Colonic mucosa (tissue), 4 donors: ENCODE results near the gene TGFB1I1. TPM values are rescaled to one million over a fixed set of nuclear protein-coding genes. Genes with fewer than 3 reads are reported as not detected.

Source experiments
- DNase-seq: peaks from one replicate; pipeline ENCODE4 v3.0.0-alpha.2; 2020
- H3K27ac ChIP-seq: fragments of 200-600 bp; one replicate; pipeline ENCODE4 v1.8.0; 2021
- H3K27me3 ChIP-seq: fragments of 200-600 bp; one replicate; pipeline ENCODE4 v1.8.0; 2021
- H3K36me3 ChIP-seq: fragments of 200-600 bp; one replicate; pipeline ENCODE4 v1.8.0; 2021
- H3K4me1 ChIP-seq: fragments of 200-600 bp; one replicate; pipeline ENCODE4 v1.8.0; 2021; ENCODE audit warnings: mild to moderate bottlenecking
- H3K4me3 ChIP-seq: fragments of 200-600 bp; one replicate; pipeline ENCODE4 v1.8.0; 2021
- H3K9ac ChIP-seq, 2 donors: one replicate each; pipeline ENCODE4 v1.7.0; 2013; ENCODE audit warnings: control low read depth in 2 of 2, low read depth in 2 of 2, low read length in 2 of 2
- H3K9me3 ChIP-seq: fragments of 200-600 bp; one replicate; pipeline ENCODE4 v1.8.0; 2021
- intact Hi-C: fragments of 100-400 bp; cut with DNase I; formaldehyde crosslinking; loops from one replicate; pipeline ENCODE4 v1.14.1; 2022
- total RNA-seq, 2 donors: library from RNA; stranded (reverse); fragmentation: NEBNext Ultra II Directional in 1 of 2; extraction: Animal tissue kit (Norgen Biotek cat#: 25700) in 1 of 2; gene quantifications; one replicate each; pipeline ENCODE4 v1.2.1, GENCODE V29; 2021
- TF ChIP-seq, protein P1 (sequence below): fragments of 200-600 bp; IDR thresholded peaks from one replicate; pipeline ENCODE4 v1.8.0; 2022; ENCODE audit warnings: antibody characterized with exemption, mild to moderate bottlenecking
- donor health status: healthy.
- donor health status: DM: no; HTN: no; CAD: no.
- donor health status: DM: no; HTN: no; CAD: no.

Gene TGFB1I1
- total RNA-seq, 2 donors from 2014 or later = 10.9 to 34.2 TPM

DNA sequence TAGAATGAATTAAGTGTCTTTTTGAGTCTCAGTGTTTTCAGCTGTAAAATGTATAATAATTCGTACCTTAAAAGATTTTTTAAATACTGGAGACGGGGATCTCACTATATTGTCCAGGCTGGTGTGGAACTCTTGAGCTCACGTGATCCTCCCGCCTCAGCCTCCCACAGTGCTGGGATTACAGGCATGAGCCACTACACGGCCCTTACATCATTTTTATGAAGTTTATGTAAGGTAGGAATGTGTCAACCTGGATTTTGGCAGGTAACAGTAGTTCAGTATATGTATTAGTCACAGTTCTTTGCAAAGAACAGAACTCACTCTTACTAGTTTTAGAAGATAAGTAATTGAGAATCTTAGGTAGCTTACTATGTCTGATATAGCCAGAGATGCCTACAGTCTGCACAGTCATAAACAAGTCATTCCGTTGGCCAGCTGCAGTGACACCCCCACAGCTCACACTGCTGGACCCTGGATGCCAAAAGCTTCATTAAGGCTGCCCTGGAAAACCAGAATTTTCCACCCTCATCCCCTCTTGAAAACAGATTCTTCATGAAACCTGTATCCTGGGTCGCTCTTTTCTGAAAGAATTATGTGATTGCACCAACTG, 43.2 kb upstream of the TGFB1I1 start:
- Histone ChIP-seq H3K27me3 (no peaks in the 10 kb centered on the region), H3K36me3 (no peaks in the 10 kb centered on the region), H3K27ac (no peak overlapping the region), H3K4me3 (no peak overlapping the region), H3K9me3 (no peaks in the 10 kb centered on the region), H3K9ac (no peak overlapping the region), H3K4me1 (no peaks in the 10 kb centered on the region)
- TF ChIP-seq, protein P1, sequence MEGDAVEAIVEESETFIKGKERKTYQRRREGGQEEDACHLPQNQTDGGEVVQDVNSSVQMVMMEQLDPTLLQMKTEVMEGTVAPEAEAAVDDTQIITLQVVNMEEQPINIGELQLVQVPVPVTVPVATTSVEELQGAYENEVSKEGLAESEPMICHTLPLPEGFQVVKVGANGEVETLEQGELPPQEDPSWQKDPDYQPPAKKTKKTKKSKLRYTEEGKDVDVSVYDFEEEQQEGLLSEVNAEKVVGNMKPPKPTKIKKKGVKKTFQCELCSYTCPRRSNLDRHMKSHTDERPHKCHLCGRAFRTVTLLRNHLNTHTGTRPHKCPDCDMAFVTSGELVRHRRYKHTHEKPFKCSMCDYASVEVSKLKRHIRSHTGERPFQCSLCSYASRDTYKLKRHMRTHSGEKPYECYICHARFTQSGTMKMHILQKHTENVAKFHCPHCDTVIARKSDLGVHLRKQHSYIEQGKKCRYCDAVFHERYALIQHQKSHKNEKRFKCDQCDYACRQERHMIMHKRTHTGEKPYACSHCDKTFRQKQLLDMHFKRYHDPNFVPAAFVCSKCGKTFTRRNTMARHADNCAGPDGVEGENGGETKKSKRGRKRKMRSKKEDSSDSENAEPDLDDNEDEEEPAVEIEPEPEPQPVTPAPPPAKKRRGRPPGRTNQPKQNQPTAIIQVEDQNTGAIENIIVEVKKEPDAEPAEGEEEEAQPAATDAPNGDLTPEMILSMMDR = no peak
- no peak for DNase-seq
- intact Hi-C loops = no loop called here

GRCh38 chr16:31429314-31429713, 42.6 kb upstream of the TGFB1I1 start:
- no peak overlapping the region for H3K9ac ChIP-seq
- no peak overlapping the region for H3K4me3 ChIP-seq
- no peaks in the 10 kb centered on the region for H3K9me3 ChIP-seq
- no peaks in the 10 kb centered on the region for H3K4me1 ChIP-seq
- no peak overlapping the region for H3K27ac ChIP-seq
- intact Hi-C loops = no loop called here
- TF ChIP-seq, protein P1 = no peak
- no peak for DNase-seq
- no peaks in the 10 kb centered on the region for H3K27me3 ChIP-seq
- no peaks in the 10 kb centered on the region for H3K36me3 ChIP-seq

GRCh38 chr16:31429796-31430195, 42.2 kb upstream of the TGFB1I1 start:
- no peak for DNase-seq
- Histone ChIP-seq H3K4me1 (no peaks in the 10 kb centered on the region), H3K9me3 (no peaks in the 10 kb centered on the region), H3K9ac (no peak overlapping the region), H3K27me3 (no peaks in the 10 kb centered on the region), H3K27ac (no peak overlapping the region), H3K4me3 (no peak overlapping the region), H3K36me3 (no peaks in the 10 kb centered on the region)
- TF ChIP-seq, protein P1 = no peak
- intact Hi-C loops = no loop called here

GRCh38 chr16:31430380-31431052, 41.4 kb upstream of the TGFB1I1 start:
- Histone ChIP-seq H3K9ac (no peak overlapping the region), H3K36me3 (no peaks in the 10 kb centered on the region), H3K4me3 (no peak overlapping the region), H3K27ac (no peak overlapping the region), H3K9me3 (no peaks in the 10 kb centered on the region), H3K27me3 (no peaks in the 10 kb centered on the region), H3K4me1 (no peaks in the 10 kb centered on the region)
- intact Hi-C loops = no loop called here
- DNase-seq = no peak
- TF ChIP-seq, protein P1 = no peak

DNA sequence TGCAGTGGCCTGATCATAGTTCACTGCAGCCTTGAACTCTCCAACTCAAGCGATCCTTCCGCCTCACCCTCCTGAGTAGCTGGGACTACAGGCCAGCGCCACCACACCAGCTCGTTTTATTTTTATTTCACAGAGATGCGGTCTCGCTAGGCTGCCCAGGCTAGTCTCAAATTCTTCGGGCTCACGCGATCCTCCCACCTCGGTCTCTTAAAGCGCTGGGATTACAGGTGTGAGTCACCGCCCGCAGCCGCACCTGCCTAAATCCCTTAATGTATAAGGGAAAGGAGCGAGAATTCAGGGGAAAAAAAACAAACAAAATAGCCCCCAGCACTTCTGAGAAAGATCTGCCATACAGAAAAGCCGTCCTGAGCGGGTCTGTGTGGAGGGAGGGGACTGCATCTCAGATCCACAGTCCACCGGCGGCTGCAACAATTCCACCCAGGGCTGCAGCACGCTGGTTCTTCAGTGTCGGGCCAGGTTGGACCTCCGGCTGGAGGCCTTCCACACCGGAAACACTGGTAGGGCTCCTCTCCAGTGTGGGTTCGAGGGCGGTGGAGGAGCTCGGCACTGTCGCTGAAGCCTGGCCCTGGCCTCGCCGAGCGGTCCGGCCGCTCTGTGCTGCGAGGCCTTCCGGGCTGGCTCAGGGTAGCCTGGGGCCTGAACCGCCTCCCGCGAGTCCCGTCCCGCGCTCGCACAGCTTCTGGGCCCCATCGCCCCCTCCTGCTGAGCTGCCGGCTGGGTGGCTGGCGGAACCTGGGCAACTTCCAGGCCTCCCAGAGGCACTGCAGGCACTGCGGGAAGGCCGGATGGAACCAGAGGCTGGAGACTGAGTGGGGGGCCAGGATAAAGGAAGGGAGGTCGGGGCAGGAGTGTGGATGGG, 36.4 kb upstream of the TGFB1I1 start:
- H3K9ac ChIP-seq = no peak overlapping the region
- TF ChIP-seq, protein P1 = no peak
- no peaks in the 10 kb centered on the region for H3K36me3 ChIP-seq
- H3K9me3 ChIP-seq = no peaks in the 10 kb centered on the region
- H3K27ac ChIP-seq = no peak overlapping the region
- no peak for DNase-seq
- intact Hi-C loops = no loop called here
- H3K27me3 ChIP-seq = no peaks in the 10 kb centered on the region
- no peaks in the 10 kb centered on the region for H3K4me1 ChIP-seq
- no peak overlapping the region for H3K4me3 ChIP-seq
